ENCODE data around the gene NAV2.

GRCh38 chr11:20081336-20081735, 368.7 kb downstream of the NAV2 start:
- no peak for TF ChIP-seq CTCF (IDR thresholded peaks at IDR 0.05 in 8 of 11, conservative IDR thresholded peaks at IDR 0.05 in 3 of 11)
- no peak for TF ChIP-seq POLR2AphosphoS5 (IDR thresholded peaks at IDR 0.05)
